Mammary epithelial cell (primary cell): ENCODE results near the gene ADAMTS6.

Experiments
- EZH2 ChIP-seq: IDR thresholded peaks from 2 replicates; pipeline ENCODE4 v1.6.1; 2012; ENCODE audit warnings: low read length, inconsistent platforms, borderline replicate concordance
- TF ChIP-seq, protein P1 (sequence below), 2 donors: IDR thresholded peaks in 1 of 2; conservative IDR thresholded peaks in 1 of 2; 2 replicates each; pipeline ENCODE4 v1.5.1; 2011 to 2012; ENCODE audit warnings: inconsistent platforms in 2 of 2, low read length in 2 of 2, mild to moderate bottlenecking in 2 of 2, control low read depth in 1 of 2, low read depth in 1 of 2; ENCODE audit not compliant: insufficient read depth in 1 of 2; ENCODE audit errors: extremely low read depth in 1 of 2

DNA sequence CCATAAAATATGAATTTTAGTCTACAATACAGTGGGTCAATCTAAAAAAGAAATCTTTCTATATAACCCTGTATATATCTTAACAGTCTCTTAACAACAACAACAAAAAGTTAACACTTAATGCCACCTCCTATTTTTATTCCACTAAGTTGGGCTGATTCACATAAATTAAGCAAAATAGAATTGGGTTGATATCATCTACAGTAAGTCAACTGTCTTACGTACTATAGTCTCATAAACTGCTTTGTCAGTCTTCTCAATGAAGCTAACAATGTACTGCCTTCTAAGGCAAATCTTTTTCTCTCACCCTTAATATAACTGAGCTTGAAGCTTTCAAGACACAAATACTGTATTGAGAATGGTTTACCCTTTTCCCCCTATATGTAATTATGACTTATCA is 185.7 kb downstream of the ADAMTS6 start:
- TF ChIP-seq, protein P1, sequence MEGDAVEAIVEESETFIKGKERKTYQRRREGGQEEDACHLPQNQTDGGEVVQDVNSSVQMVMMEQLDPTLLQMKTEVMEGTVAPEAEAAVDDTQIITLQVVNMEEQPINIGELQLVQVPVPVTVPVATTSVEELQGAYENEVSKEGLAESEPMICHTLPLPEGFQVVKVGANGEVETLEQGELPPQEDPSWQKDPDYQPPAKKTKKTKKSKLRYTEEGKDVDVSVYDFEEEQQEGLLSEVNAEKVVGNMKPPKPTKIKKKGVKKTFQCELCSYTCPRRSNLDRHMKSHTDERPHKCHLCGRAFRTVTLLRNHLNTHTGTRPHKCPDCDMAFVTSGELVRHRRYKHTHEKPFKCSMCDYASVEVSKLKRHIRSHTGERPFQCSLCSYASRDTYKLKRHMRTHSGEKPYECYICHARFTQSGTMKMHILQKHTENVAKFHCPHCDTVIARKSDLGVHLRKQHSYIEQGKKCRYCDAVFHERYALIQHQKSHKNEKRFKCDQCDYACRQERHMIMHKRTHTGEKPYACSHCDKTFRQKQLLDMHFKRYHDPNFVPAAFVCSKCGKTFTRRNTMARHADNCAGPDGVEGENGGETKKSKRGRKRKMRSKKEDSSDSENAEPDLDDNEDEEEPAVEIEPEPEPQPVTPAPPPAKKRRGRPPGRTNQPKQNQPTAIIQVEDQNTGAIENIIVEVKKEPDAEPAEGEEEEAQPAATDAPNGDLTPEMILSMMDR (conservative IDR thresholded peaks at IDR 0.05 in 1 of 2, IDR thresholded peaks at IDR 0.05 in 1 of 2; ENCODE audit: extremely low read depth in 1 of 2, insufficient read depth in 1 of 2, low read depth in 1 of 2, low read length in 2 of 2), result no peak
- no peak for TF ChIP-seq EZH2
